ENCODE measurements around the gene CYP27A1.

DNA sequence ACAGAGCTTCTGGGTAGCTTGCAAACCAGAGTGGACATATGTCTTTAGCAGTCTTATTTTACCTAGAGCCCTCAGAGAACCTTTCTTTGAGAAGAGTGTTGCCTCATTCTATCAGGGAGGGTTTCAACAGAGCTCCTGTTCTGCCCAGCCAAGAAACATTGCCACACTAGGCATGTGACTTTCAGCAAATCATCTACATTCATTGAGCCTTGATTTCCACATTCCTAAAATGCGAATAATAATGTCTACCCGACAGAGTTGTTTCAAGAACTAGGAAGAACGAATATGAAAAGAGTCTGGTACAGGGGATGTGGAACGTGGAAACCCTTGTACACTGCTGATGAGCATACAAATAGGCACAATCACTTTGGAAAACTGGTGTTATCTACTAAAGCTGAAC, 57.5 kb downstream of the CYP27A1 start:
- TF ChIP-seq, protein P1, sequence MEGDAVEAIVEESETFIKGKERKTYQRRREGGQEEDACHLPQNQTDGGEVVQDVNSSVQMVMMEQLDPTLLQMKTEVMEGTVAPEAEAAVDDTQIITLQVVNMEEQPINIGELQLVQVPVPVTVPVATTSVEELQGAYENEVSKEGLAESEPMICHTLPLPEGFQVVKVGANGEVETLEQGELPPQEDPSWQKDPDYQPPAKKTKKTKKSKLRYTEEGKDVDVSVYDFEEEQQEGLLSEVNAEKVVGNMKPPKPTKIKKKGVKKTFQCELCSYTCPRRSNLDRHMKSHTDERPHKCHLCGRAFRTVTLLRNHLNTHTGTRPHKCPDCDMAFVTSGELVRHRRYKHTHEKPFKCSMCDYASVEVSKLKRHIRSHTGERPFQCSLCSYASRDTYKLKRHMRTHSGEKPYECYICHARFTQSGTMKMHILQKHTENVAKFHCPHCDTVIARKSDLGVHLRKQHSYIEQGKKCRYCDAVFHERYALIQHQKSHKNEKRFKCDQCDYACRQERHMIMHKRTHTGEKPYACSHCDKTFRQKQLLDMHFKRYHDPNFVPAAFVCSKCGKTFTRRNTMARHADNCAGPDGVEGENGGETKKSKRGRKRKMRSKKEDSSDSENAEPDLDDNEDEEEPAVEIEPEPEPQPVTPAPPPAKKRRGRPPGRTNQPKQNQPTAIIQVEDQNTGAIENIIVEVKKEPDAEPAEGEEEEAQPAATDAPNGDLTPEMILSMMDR (IDR thresholded peaks at IDR 0.05 in 8 of 11, conservative IDR thresholded peaks at IDR 0.05 in 3 of 11) = no peak
- TF ChIP-seq POLR2AphosphoS5 (IDR thresholded peaks at IDR 0.05) (no peak), POLR2A (IDR thresholded peaks at IDR 0.05) (no peak)
